RWPE2 (cell line): ENCODE measurements around the gene GPR146.

Experiments
- ATAC-seq: fragments of 200-7000 bp; cut with Tn5 transposase; 3 replicates; pipeline ENCODE4 v1.9.1; 2021; ENCODE audit warnings: low read depth
- DNase-seq: peaks from one replicate; pipeline ENCODE4 v3.0.0-alpha.2; 2020; ENCODE audit warnings: low spot score
- H3K27ac ChIP-seq: fragments of 450-650 bp; 2 replicates; pipeline ENCODE4 v1.5.1; 2017; ENCODE audit warnings: mild to moderate bottlenecking; ENCODE audit not compliant: poor library complexity, severe bottlenecking
- H3K27me3 ChIP-seq: fragments of 250-450 bp; sonication (Bioruptor Pico); 2 replicates; pipeline ENCODE4 v1.5.1; 2021; ENCODE audit warnings: mild to moderate bottlenecking, moderate library complexity; ENCODE audit not compliant: insufficient read depth, poor library complexity, severe bottlenecking
- H3K36me3 ChIP-seq: fragments of 250-450 bp; sonication (Bioruptor Pico); 2 replicates; pipeline ENCODE4 v1.5.1; 2020; ENCODE audit warnings: low read depth, mild to moderate bottlenecking, moderate library complexity
- H3K4me1 ChIP-seq: fragments of 250-450 bp; sonication (Bioruptor Pico); 2 replicates; pipeline ENCODE4 v1.5.1; 2021; ENCODE audit warnings: mild to moderate bottlenecking, moderate library complexity; ENCODE audit not compliant: insufficient read depth, poor library complexity, severe bottlenecking
- H3K4me3 ChIP-seq: fragments of 250-450 bp; sonication (Bioruptor Pico); 2 replicates; pipeline ENCODE4 v1.5.1; 2021; ENCODE audit warnings: mild to moderate bottlenecking, moderate library complexity; ENCODE audit not compliant: severe bottlenecking
- H3K9me3 ChIP-seq: fragments of 250-450 bp; sonication (Bioruptor Pico); 2 replicates; pipeline ENCODE4 v1.5.1; 2021; ENCODE audit warnings: mild to moderate bottlenecking, moderate library complexity; ENCODE audit not compliant: severe bottlenecking
- TF ChIP-seq, protein P1 (sequence below): fragments of 450-650 bp; IDR thresholded peaks from one replicate; pipeline ENCODE4 v1.5.1; 2017; ENCODE audit warnings: mild to moderate bottlenecking, moderate library complexity; ENCODE audit not compliant: poor library complexity, severe bottlenecking

The GPR146 gene

DNA sequence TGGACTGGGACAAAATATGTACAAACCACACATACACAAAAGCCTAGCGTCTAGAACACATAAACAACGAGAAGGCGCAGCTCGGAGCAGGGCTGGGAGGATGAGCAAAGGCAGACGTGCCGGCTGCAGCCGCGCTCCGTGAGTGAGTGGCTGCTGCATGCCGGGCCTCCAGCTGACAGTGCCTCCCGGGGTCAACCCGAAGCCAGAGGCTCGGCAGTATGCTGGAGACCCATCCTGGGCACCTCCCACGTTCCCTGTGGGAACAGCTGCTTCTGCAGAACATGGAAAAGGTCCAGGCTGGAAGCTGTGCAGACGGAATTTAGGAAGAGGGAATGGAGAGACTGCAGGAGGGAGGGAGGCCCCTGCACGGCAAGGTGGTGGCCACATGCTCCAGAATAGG lies 3.6 kb upstream of the GPR146 start:
- no peaks in the 10 kb centered on the region for H3K27me3 ChIP-seq
- DNase-seq (no peak), ATAC-seq (no peak)
- no peaks in the 10 kb centered on the region for H3K9me3 ChIP-seq
- H3K4me3 ChIP-seq: no peak overlapping the region
- TF ChIP-seq, protein P1, sequence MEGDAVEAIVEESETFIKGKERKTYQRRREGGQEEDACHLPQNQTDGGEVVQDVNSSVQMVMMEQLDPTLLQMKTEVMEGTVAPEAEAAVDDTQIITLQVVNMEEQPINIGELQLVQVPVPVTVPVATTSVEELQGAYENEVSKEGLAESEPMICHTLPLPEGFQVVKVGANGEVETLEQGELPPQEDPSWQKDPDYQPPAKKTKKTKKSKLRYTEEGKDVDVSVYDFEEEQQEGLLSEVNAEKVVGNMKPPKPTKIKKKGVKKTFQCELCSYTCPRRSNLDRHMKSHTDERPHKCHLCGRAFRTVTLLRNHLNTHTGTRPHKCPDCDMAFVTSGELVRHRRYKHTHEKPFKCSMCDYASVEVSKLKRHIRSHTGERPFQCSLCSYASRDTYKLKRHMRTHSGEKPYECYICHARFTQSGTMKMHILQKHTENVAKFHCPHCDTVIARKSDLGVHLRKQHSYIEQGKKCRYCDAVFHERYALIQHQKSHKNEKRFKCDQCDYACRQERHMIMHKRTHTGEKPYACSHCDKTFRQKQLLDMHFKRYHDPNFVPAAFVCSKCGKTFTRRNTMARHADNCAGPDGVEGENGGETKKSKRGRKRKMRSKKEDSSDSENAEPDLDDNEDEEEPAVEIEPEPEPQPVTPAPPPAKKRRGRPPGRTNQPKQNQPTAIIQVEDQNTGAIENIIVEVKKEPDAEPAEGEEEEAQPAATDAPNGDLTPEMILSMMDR: no peak
- peaks cover 7% of the 10 kb centered on the region for H3K4me1 ChIP-seq
- H3K36me3 ChIP-seq: no peaks in the 10 kb centered on the region
- no peak overlapping the region for H3K27ac ChIP-seq

DNA sequence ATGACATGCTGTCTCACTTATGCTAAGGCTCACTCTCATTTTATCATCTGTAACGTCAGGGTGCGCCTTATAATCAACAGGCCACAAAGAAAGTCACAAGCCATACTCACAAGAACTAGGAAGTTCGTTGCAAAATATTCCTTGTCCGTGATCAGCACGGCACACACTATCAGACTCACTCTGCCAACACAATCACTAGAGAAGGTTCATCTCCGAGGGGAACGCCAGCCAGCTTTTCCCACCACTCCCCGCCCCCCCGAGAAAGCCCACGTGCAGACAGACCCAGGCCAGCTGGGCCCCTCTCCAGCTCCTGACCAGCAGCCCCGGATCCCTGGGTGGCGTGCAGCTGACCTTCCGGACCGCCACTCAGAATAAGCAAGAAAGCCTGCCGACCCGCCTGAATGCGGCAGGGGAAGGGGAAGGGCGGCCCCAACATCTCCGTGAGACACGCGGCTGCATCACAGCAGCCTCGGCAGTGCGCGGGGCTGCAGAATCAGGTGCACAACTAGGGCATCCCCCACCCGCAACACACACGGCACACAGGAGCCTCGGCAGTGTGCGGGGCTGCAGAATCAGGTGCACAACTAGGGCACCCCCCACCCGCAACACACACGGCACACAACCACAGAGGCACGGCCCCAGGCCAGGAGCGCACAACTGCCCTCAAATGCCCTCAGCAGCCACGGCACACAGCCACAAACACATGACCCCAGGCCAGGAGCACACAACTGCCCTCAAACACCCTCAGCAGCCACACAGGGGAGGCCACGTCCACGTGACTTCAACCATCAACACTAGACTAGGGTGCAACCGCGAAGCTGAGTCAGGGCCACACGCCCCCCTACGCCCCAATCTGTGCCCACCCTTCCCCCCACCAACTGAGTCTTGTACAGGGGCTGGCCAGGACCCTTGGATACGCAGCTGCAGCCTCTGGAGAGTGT lies 2.5 kb upstream of the GPR146 start:
- Histone ChIP-seq H3K4me3 (no peak overlapping the region), H3K4me1 (peaks cover 7% of the 10 kb centered on the region), H3K27ac (no peak overlapping the region), H3K27me3 (no peaks in the 10 kb centered on the region), H3K36me3 (no peaks in the 10 kb centered on the region), H3K9me3 (no peaks in the 10 kb centered on the region)
- DNase-seq (no peak), ATAC-seq (no peak)
- TF ChIP-seq, protein P1: no peak

DNA sequence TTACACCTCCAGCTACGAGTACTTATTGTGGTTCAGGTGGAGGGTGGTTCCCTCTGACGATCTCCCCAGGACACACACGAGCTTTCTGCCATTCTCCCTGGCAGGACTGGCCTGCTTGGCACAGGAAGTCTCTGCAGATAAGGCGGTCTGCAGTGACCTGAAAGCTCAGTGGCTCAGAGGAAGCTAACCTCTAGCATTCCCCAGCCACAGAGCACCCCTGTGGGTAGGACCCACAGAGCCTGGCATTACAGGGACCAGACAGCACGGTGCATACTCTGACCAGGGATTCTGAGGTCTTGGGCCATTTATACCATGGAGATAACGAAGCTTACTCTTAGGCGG lies 1.9 kb upstream of the GPR146 start:
- no peaks in the 10 kb centered on the region for H3K36me3 ChIP-seq
- ATAC-seq (no peak), DNase-seq (no peak)
- no peak overlapping the region for H3K27ac ChIP-seq
- H3K4me3 ChIP-seq: no peak overlapping the region
- no peaks in the 10 kb centered on the region for H3K9me3 ChIP-seq
- H3K27me3 ChIP-seq: no peaks in the 10 kb centered on the region
- H3K4me1 ChIP-seq: peaks cover 7% of the 10 kb centered on the region
- TF ChIP-seq, protein P1: no peak

DNA sequence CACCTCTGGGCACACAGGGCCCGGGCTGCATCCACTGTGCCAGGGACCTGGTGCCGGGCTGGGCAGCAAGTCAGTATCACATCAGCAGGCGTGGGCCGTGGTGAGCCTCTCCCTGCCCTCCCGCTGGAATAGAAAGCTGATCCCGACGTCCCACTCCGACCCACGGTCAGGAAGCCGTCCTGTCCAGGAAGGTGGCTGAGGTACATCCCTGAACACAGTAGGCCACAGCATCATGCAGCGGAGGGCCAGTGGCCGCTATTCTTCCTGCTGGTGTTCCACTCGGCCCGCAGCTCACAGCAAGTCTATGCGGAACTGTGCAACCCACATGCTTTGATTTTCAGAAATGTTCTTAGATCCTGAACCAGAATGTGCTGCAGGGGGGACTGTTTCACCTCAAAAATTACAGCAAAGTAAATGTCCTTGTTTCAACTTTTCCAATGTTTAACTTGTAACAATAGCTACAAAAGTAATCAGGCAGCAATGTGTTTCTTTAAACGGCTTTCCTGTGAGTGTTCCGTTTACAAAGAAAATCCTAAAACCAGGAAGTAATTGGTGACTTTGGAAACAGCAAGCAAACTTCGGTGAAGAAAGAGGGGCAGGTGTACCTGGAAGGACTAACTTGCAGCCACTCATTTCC lies 676 bp upstream of the GPR146 start:
- Histone ChIP-seq H3K9me3 (no peaks in the 10 kb centered on the region), H3K27me3 (no peaks in the 10 kb centered on the region), H3K27ac (peak overlapping the region; percentile 28), H3K36me3 (no peaks in the 10 kb centered on the region), H3K4me3 (peak overlapping the region; percentile 52), H3K4me1 (peaks cover 7% of the 10 kb centered on the region)
- ATAC-seq (no peak), DNase-seq (no peak)
- TF ChIP-seq, protein P1: no peak
